ENCODE measurements around the gene PIWIL4.
"Not testable (repeated sequence)": the region's sequence is repeated elsewhere in the genome, so short reads cannot be mapped to it uniquely, and the experiment has no call there.

PIWIL4 gene

GRCh38 chr11:94638301-94638901, 71.2 kb downstream of the PIWIL4 start:
- no peak for DNase-seq (ENCODE audit: low spot score)

- DNase-seq (ENCODE audit: low spot score): no peak
Observed at GRCh38 chr11:94638902-94639373, 71.8 kb downstream of the PIWIL4 start.

- no peak for DNase-seq (ENCODE audit: low spot score)
Observed at GRCh38 chr11:94639901-94640721, 72.9 kb downstream of the PIWIL4 start.

- DNase-seq (ENCODE audit: low spot score): no peak
Observed at GRCh38 chr11:94641167-94641761, 74.1 kb downstream of the PIWIL4 start.

- DNase-seq (ENCODE audit: low spot score): not testable (repeated sequence)
Observed at GRCh38 chr11:94643186-94643585, 76.0 kb downstream of the PIWIL4 start.

- no peak for DNase-seq (ENCODE audit: low spot score)
Observed at GRCh38 chr11:94647926-94648325, 80.8 kb downstream of the PIWIL4 start.

- DNase-seq (ENCODE audit: low spot score): no peak
Observed at GRCh38 chr11:94648789-94649188, 81.6 kb downstream of the PIWIL4 start.

GRCh38 chr11:94649254-94649653, 82.1 kb downstream of the PIWIL4 start:
- no peak for DNase-seq (ENCODE audit: low spot score)

GRCh38 chr11:94649964-94650623, 82.9 kb downstream of the PIWIL4 start:
- DNase-seq (ENCODE audit: low spot score): no peak

GRCh38 chr11:94650756-94651155, 83.6 kb downstream of the PIWIL4 start:
- DNase-seq (ENCODE audit: low spot score): no peak

GRCh38 chr11:94652735-94653284, 85.6 kb downstream of the PIWIL4 start:
- DNase-seq (ENCODE audit: low spot score): no peak

GRCh38 chr11:94653561-94653960, 86.4 kb downstream of the PIWIL4 start:
- no peak for DNase-seq (ENCODE audit: low spot score)

GRCh38 chr11:94654201-94654600, 87.0 kb downstream of the PIWIL4 start:
- no peak for DNase-seq (ENCODE audit: low spot score)

GRCh38 chr11:94655291-94655690, 88.1 kb downstream of the PIWIL4 start:
- DNase-seq (ENCODE audit: low spot score): no peak

- DNase-seq (ENCODE audit: low spot score): no peak
Observed at GRCh38 chr11:94655956-94656355, 88.8 kb downstream of the PIWIL4 start.

- DNase-seq (ENCODE audit: low spot score): no peak
Observed at GRCh38 chr11:94656968-94657367, 89.8 kb downstream of the PIWIL4 start.

GRCh38 chr11:94657629-94658028, 90.5 kb downstream of the PIWIL4 start:
- no peak for DNase-seq (ENCODE audit: low spot score)

- DNase-seq (ENCODE audit: low spot score): no peak
Observed at GRCh38 chr11:94658386-94658785, 91.2 kb downstream of the PIWIL4 start.

GRCh38 chr11:94658888-94659287, 91.7 kb downstream of the PIWIL4 start:
- no peak for DNase-seq (ENCODE audit: low spot score)

- no peak for DNase-seq (ENCODE audit: low spot score)
Observed at GRCh38 chr11:94661444-94661843, 94.3 kb downstream of the PIWIL4 start.

GRCh38 chr11:94662065-94662779, 95.1 kb downstream of the PIWIL4 start:
- DNase-seq (ENCODE audit: low spot score): no peak
